HG03196 (cell line): Measurements from ENCODE around the gene FARS2.
A peak's percentile ranks its signal among the peaks of the same experiment; 100 is the strongest.

Source experiments
- ATAC-seq: cut with Tn5 transposase; IDR thresholded peaks from one replicate; pipeline ENCODE4 v1.9.1; 2021; ENCODE audit not compliant: unreplicated experiment

FARS2 gene

GRCh38 chr6:5285081-5285480, 23.8 kb downstream of the FARS2 start:
- ATAC-seq: no peak

- no peak for ATAC-seq
Measured at GRCh38 chr6:5285526-5285925, 24.2 kb downstream of the FARS2 start.

- peak; percentile 58 for ATAC-seq
Measured at GRCh38 chr6:5286780-5287179, 25.5 kb downstream of the FARS2 start.

- ATAC-seq: no peak
Measured at GRCh38 chr6:5287205-5287965, 26.1 kb downstream of the FARS2 start.

GRCh38 chr6:5287966-5288297, 26.6 kb downstream of the FARS2 start:
- no peak for ATAC-seq

GRCh38 chr6:5290097-5290496, 28.8 kb downstream of the FARS2 start:
- ATAC-seq: no peak

- ATAC-seq: no peak
Measured at GRCh38 chr6:5290500-5290899, 29.2 kb downstream of the FARS2 start.

- ATAC-seq: no peak
Measured at GRCh38 chr6:5292154-5292553, 30.8 kb downstream of the FARS2 start.

GRCh38 chr6:5293692-5294091, 32.4 kb downstream of the FARS2 start:
- no peak for ATAC-seq

- no peak for ATAC-seq
Measured at GRCh38 chr6:5294392-5295211, 33.3 kb downstream of the FARS2 start.

GRCh38 chr6:5295623-5296022, 34.3 kb downstream of the FARS2 start:
- ATAC-seq: no peak

- ATAC-seq: no peak
Measured at GRCh38 chr6:5300206-5300764, 39.0 kb downstream of the FARS2 start.

- ATAC-seq: peak; percentile 94
Measured at GRCh38 chr6:5302220-5302946, 41.1 kb downstream of the FARS2 start.

GRCh38 chr6:5302995-5303622, 41.8 kb downstream of the FARS2 start:
- ATAC-seq: peak; percentile 48

- ATAC-seq: no peak
Measured at GRCh38 chr6:5303682-5304081, 42.4 kb downstream of the FARS2 start.

GRCh38 chr6:5305968-5306626, 44.8 kb downstream of the FARS2 start:
- ATAC-seq: no peak

GRCh38 chr6:5307058-5307457, 45.7 kb downstream of the FARS2 start:
- ATAC-seq: no peak

GRCh38 chr6:5308066-5308465, 46.8 kb downstream of the FARS2 start:
- ATAC-seq: no peak

- no peak for ATAC-seq
Measured at GRCh38 chr6:5314191-5314865, 53.0 kb downstream of the FARS2 start.

GRCh38 chr6:5315881-5316280, 54.6 kb downstream of the FARS2 start:
- no peak for ATAC-seq
